Esophagus muscularis mucosa (tissue), 4 donors: ENCODE data around the gene CD22.

Experiments used
- CTCF ChIP-seq, 3 experiments: fragments of 200-600 bp in 2 of 3; fragments of 450-650 bp in 1 of 3; sonication (generic) in 2 of 3; IDR thresholded peaks; one replicate each; pipeline ENCODE4 v1.5.1; 2017 to 2019; ENCODE audit warnings: antibody characterized with exemption in 3 of 3, mild to moderate bottlenecking in 2 of 3, moderate library complexity in 1 of 3
- EP300 ChIP-seq: sonication (generic); formaldehyde crosslinking; IDR thresholded peaks from one replicate; pipeline ENCODE4 v1.6.1; 2017; ENCODE audit warnings: antibody characterized with exemption
- POLR2A ChIP-seq: fragments of 450-650 bp; IDR thresholded peaks from one replicate; pipeline ENCODE4 v1.6.1; 2017; ENCODE audit warnings: antibody characterized with exemption, moderate library complexity, mild to moderate bottlenecking, low read depth
- POLR2AphosphoS5 ChIP-seq, 2 donors: sonication (generic); formaldehyde crosslinking; IDR thresholded peaks; one replicate each; pipeline ENCODE4 v1.6.1; 2017; ENCODE audit warnings: antibody characterized with exemption in 2 of 2

DNA sequence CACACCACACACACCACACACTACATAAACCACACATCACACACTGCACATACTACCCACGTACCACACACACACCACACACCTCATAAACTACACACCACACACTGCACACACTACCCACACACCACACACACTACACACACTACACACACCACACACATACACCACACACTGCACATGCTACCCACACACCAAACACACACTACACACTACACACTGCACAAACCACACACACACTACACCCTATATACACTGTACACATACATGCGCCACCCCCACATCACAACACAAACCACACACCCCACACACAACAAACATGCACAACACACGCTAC is 31.5 kb upstream of the CD22 start:
- TF ChIP-seq CTCF (IDR thresholded peaks at IDR 0.05) (no peak), POLR2AphosphoS5 (IDR thresholded peaks at IDR 0.05) (no peak), POLR2A (no peak), EP300 (no peak)
